HG02885 (cell line): Measurements from ENCODE around the gene SMPD2.
"Not testable (repeated sequence)": the region's sequence is repeated elsewhere in the genome, so short reads cannot be mapped to it uniquely, and the experiment has no call there.

Source experiments
- ATAC-seq: cut with Tn5 transposase; IDR thresholded peaks from one replicate; pipeline ENCODE4 v1.9.1; 2021; ENCODE audit warnings: mild to moderate bottlenecking; ENCODE audit not compliant: unreplicated experiment, poor library complexity

The SMPD2 gene

GRCh38 chr6:109458774-109459531, 18.4 kb downstream of the SMPD2 start:
- ATAC-seq, result no peak

GRCh38 chr6:109460161-109460829, 19.8 kb downstream of the SMPD2 start:
- no peak for ATAC-seq

GRCh38 chr6:109461205-109461604, 20.7 kb downstream of the SMPD2 start:
- ATAC-seq, result not testable (repeated sequence)

GRCh38 chr6:109461733-109462526, 21.4 kb downstream of the SMPD2 start:
- no peak for ATAC-seq

GRCh38 chr6:109465772-109466171, 25.2 kb downstream of the SMPD2 start:
- ATAC-seq, result no peak

GRCh38 chr6:109466212-109466923, 25.8 kb downstream of the SMPD2 start:
- ATAC-seq, result no peak

- ATAC-seq, result no peak
Measured at GRCh38 chr6:109467696-109468095, 27.2 kb downstream of the SMPD2 start.

- no peak for ATAC-seq
Measured at GRCh38 chr6:109469591-109470189, 29.2 kb downstream of the SMPD2 start.

- no peak for ATAC-seq
Measured at GRCh38 chr6:109471105-109471810, 30.7 kb downstream of the SMPD2 start.

GRCh38 chr6:109472132-109472995, 31.8 kb downstream of the SMPD2 start:
- ATAC-seq, result peak; percentile 71

- ATAC-seq, result no peak
Measured at GRCh38 chr6:109473120-109473519, 32.6 kb downstream of the SMPD2 start.

- ATAC-seq, result no peak
Measured at GRCh38 chr6:109474995-109475394, 34.5 kb downstream of the SMPD2 start.

GRCh38 chr6:109475625-109476024, 35.1 kb downstream of the SMPD2 start:
- ATAC-seq, result no peak

- no peak for ATAC-seq
Measured at GRCh38 chr6:109477184-109477583, 36.7 kb downstream of the SMPD2 start.

- peak; percentile 36 for ATAC-seq
Measured at GRCh38 chr6:109477725-109478124, 37.2 kb downstream of the SMPD2 start.

GRCh38 chr6:109478222-109478805, 37.8 kb downstream of the SMPD2 start:
- ATAC-seq, result no peak

- ATAC-seq, result no peak
Measured at GRCh38 chr6:109478841-109479624, 38.5 kb downstream of the SMPD2 start.
